Retinal pigment epithelial cell (primary cell): ENCODE results near the gene ZFYVE19.

ENCODE experiments used
- DNase-seq: peaks from one replicate; pipeline ENCODE4 v3.0.0-alpha.2; 2010; ENCODE audit warnings: low read depth
- H3K4me3 ChIP-seq: 2 replicates; pipeline ENCODE4 v1.5.1; 2011; ENCODE audit warnings: mild to moderate bottlenecking, low read length, control low read depth, moderate library complexity
- TF ChIP-seq, protein P1 (sequence below): conservative IDR thresholded peaks from 2 replicates; pipeline ENCODE4 v1.5.1; 2011; ENCODE audit warnings: low read depth, low read length, control low read depth, inconsistent platforms

The ZFYVE19 gene

GRCh38 chr15:40828447-40829036, 21.7 kb downstream of the ZFYVE19 start, which contains the start of gene PPP1R14D:
TSS of gene PPP1R14D (minus strand) at chr15:40828708. CDS start at chr15:40828641, 67 bp downstream.
- H3K4me3 ChIP-seq = no peak within 1 kb of the TSS
- DNase-seq = no peak
- TF ChIP-seq, protein P1, sequence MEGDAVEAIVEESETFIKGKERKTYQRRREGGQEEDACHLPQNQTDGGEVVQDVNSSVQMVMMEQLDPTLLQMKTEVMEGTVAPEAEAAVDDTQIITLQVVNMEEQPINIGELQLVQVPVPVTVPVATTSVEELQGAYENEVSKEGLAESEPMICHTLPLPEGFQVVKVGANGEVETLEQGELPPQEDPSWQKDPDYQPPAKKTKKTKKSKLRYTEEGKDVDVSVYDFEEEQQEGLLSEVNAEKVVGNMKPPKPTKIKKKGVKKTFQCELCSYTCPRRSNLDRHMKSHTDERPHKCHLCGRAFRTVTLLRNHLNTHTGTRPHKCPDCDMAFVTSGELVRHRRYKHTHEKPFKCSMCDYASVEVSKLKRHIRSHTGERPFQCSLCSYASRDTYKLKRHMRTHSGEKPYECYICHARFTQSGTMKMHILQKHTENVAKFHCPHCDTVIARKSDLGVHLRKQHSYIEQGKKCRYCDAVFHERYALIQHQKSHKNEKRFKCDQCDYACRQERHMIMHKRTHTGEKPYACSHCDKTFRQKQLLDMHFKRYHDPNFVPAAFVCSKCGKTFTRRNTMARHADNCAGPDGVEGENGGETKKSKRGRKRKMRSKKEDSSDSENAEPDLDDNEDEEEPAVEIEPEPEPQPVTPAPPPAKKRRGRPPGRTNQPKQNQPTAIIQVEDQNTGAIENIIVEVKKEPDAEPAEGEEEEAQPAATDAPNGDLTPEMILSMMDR = no peak

GRCh38 chr15:40829115-40829514, 22.2 kb downstream of the ZFYVE19 start:
- no peak overlapping the region for H3K4me3 ChIP-seq
- no peak for DNase-seq
- TF ChIP-seq, protein P1 = no peak

DNA sequence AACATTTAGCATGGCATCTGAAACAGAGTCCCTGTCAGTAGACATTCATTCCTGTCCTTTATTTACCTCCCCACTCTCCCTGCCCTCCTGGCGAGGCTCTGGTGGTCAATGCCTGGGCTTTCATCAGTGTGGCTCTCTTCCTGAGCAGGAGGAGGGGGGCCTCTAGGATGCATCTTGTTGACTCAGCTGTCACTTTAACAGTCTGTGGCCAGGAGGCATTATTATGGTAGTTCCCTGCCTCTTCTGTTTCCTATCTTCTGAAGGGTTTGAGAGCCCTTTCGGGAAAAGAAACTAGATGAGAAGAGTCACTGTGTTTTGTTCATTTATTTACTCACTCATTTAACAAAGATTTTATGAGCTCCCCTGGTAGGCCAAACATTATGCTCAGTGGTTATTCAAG, 24.0 kb downstream of the ZFYVE19 start:
- TF ChIP-seq, protein P1 = no peak
- no peak overlapping the region for H3K4me3 ChIP-seq
- DNase-seq = no peak

DNA sequence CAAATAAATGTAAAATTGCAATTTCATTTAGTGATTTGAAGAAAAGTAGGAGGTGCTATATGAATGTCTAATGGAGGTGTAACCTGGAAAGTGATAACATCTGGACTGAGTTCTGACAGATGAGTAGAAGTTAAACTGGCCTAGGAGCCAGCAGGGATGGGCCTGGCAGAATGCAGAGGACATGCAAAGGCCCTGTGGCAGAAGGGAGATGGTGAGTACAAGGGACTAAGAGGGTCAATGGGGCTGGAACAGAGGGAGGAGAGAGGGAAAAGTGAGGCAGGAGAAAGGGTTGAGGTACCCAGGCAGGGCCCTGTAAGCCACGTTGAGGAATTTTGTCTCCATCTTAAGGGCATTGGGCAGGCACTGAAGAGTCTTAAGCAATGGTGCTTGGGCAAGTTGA, 25.0 kb downstream of the ZFYVE19 start:
- DNase-seq = no peak
- no peak overlapping the region for H3K4me3 ChIP-seq
- TF ChIP-seq, protein P1 = no peak

DNA sequence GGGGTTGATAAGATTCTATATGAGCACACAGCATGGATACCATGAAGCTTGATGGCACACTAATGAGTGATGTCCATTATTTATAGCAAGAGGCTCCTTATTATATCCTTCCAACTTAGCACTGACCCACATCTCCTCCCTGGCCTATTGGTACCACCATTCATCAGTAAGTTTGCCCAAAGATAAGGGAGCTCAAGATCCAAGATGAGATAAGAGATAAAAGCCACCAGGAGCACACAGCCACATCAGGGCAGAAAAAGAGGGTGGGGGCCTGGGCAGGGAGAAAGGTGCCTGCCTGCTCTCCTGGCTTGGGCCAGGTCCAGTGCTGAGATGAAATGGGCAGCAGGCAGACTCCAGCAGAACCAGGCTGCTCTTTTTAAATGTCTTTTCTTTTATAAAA, 26.0 kb downstream of the ZFYVE19 start:
- TF ChIP-seq, protein P1 = no peak
- DNase-seq = no peak
- H3K4me3 ChIP-seq = no peak overlapping the region

DNA sequence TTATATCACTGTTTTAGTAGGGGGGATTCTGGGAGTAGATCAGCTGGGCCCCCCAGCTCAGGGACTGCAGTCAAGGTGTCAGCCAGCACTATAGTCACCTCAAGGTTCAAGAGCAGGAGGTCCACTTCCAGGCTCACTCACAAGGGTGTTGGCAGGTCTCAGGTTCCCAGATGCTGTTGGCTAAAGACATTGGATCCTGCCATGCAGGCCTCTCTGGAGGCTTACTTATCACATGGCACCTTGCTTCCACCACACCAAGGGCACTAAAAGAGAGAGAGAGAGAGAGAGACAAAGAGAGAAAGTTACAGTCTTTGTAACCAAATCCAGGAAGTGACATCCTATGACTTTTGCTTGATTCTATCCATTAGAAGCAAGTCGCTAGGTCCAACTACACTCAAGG, 29.1 kb downstream of the ZFYVE19 start:
- no peak for DNase-seq
- H3K4me3 ChIP-seq = no peak overlapping the region
- TF ChIP-seq, protein P1 = no peak

DNA sequence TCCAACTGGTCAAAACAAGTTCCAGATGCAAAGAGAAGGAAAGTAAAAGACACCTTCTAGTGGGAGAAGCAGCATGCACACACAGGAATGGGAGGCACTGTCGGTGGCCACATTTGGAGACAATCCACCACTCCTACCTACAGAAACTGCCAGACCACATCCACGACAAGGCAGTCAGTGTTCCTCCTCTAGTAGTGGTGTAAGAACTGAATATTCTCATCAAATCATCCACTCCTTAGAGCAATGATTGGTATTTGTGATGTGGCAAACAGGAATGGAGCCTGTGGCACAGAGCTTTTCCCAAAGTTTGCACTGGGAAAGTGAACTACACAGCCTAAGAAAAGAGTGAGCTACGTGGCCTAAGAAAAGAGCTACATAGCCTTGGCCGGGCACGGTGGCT, 31.9 kb downstream of the ZFYVE19 start:
- TF ChIP-seq, protein P1 = no peak
- DNase-seq = no peak
- no peak overlapping the region for H3K4me3 ChIP-seq
